GM23248 (cell line): Measurements from ENCODE around the gene RDM1. TPM values are rescaled to one million over a fixed set of nuclear protein-coding genes. Genes with fewer than 3 reads are reported as not detected.
A peak's percentile ranks its signal among the peaks of the same experiment; 100 is the strongest.

Experiments
- DNase-seq: peaks from one replicate; pipeline ENCODE4 v3.0.0-alpha.2; 2015
- H2AFZ ChIP-seq: fragments of 200-600 bp; sonication (generic); 2 replicates; pipeline ENCODE4 v1.6.1; 2016; ENCODE audit warnings: antibody characterized with exemption
- H3F3A ChIP-seq: fragments of 200-600 bp; sonication (generic); 2 replicates; pipeline ENCODE4 v1.6.1; 2016; ENCODE audit warnings: mild to moderate bottlenecking, antibody characterized with exemption, mixed run types; ENCODE audit not compliant: insufficient read depth
- H3K27ac ChIP-seq: fragments of 200-600 bp; sonication (generic); 2 replicates; pipeline ENCODE4 v1.5.1; 2016; ENCODE audit warnings: mild to moderate bottlenecking
- H3K27me3 ChIP-seq: fragments of 200-600 bp; sonication (generic); replicated peaks from 2 replicates; pipeline ENCODE4 v1.6.1; 2016; ENCODE audit warnings: mild to moderate bottlenecking; ENCODE audit not compliant: insufficient read depth
- H3K36me3 ChIP-seq: fragments of 200-600 bp; sonication (generic); 2 replicates; pipeline ENCODE4 v1.6.1; 2016; ENCODE audit warnings: low read depth, mild to moderate bottlenecking
- H3K4me1 ChIP-seq: fragments of 200-600 bp; sonication (generic); 2 replicates; pipeline ENCODE4 v1.6.1; 2016; ENCODE audit warnings: mild to moderate bottlenecking; ENCODE audit not compliant: insufficient read depth
- H3K4me2 ChIP-seq: fragments of 200-600 bp; sonication (generic); one replicate; pipeline ENCODE4 v1.6.1; 2016; ENCODE audit warnings: mild to moderate bottlenecking; ENCODE audit not compliant: unreplicated experiment
- H3K4me3 ChIP-seq: fragments of 200-600 bp; sonication (generic); 2 replicates; pipeline ENCODE4 v1.5.1; 2016; ENCODE audit warnings: mild to moderate bottlenecking
- H3K79me2 ChIP-seq: fragments of 200-600 bp; sonication (generic); 2 replicates; pipeline ENCODE4 v1.6.1; 2016; ENCODE audit warnings: mild to moderate bottlenecking; ENCODE audit not compliant: insufficient read depth
- H3K9ac ChIP-seq: fragments of 200-600 bp; sonication (generic); 2 replicates; pipeline ENCODE4 v1.6.1; 2016; ENCODE audit warnings: mild to moderate bottlenecking
- H3K9me2 ChIP-seq: fragments of 200-600 bp; sonication (generic); 2 replicates; pipeline ENCODE4 v1.6.1; 2016; ENCODE audit warnings: mixed run types, mild to moderate bottlenecking, moderate library complexity; ENCODE audit not compliant: insufficient read depth
- H3K9me3 ChIP-seq: fragments of 200-600 bp; sonication (generic); one replicate; pipeline ENCODE4 v1.6.1; 2017; ENCODE audit warnings: low read depth
- H4K20me1 ChIP-seq: fragments of 200-600 bp; sonication (generic); 2 replicates; pipeline ENCODE4 v1.6.0; 2016; ENCODE audit not compliant: insufficient read depth
- EZH2 ChIP-seq: fragments of 200-600 bp; sonication (generic); IDR thresholded peaks from 2 replicates; pipeline ENCODE4 v1.6.1; 2018; ENCODE audit warnings: antibody characterized with exemption, mild to moderate bottlenecking; ENCODE audit not compliant: insufficient read depth, poor library complexity, severe bottlenecking
- EZH2phosphoT487 ChIP-seq: fragments of 200-600 bp; sonication (generic); IDR thresholded peaks from 2 replicates; pipeline ENCODE4 v1.6.1; 2018; ENCODE audit warnings: antibody characterized with exemption, moderate library complexity, mild to moderate bottlenecking, low read depth; ENCODE audit not compliant: insufficient read depth
- WGBS, 2 experiments: methylation state at CpG; one replicate each; pipeline ENCODE4 v1.1.6; 2015 to 2017; ENCODE audit warnings: low lambda C conversion rate in 2 of 2, low coverage in 1 of 2; ENCODE audit errors: missing lambda C conversion rate in 2 of 2; 5-methylcytosine and 5-hydroxymethylcytosine counted together
- in situ Hi-C: fragments of 300-500 bp; cut with MboI; formaldehyde crosslinking; loops from 2 replicates; pipeline ENCODE4 v1.15.0; 2020
- polyA plus RNA-seq: library from polyadenylated mRNA; unstranded; fragments of >200 nt; fragmentation: Nextera tagmentation; extraction: Ambion mirVana; gene quantifications from 2 replicates; pipeline ENCODE4 v1.2.1, GENCODE V29; 2016
- small RNA-seq: library from RNA; depleted of rRNA; stranded (forward); fragments of <200 nt; gene quantifications from one replicate; pipeline ENCODE3, GENCODE V24; 2014; ENCODE audit warnings: low read depth, low replicate concordance
- total RNA-seq: library from RNA; depleted of rRNA; stranded (reverse); fragments of >200 nt; shearing (Covaris generic); gene quantifications from 2 replicates; pipeline ENCODE4 v1.2.3, GENCODE V29; 2014; rRNA removed

Gene RDM1
- total and polyA plus RNA-seq, 2 experiments from 2014 or later = not detected

DNA sequence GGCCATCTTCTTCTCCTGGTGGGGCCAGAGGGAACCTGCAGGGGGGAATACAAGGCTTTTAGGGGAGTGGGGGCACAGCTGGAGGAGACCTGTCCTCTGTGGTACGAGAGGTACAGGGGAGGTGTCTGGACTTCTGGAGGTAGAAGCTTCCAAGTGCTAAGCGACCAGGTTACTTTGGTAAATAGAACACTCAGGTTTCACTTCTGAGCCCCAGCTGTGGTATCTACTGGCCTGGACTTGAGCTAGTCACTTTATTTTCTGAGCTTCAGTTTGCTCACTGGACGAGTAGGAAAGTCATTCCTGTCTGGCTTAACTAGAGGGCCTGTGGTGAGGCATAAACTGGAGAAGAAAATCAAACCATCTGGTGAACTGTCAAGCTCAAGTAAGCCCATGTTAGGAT lies 61.8 kb downstream of the RDM1 start, which contains the start of gene HEATR9:
Gene HEATR9, minus strand, starts transcription at position 155 of the 400 bp plus-strand sequence. Its CDS starts 149 bp downstream, at position 6.
- H3K4me2 ChIP-seq = no peak within 1 kb of the TSS
- H3K9ac ChIP-seq = no peak within 1 kb of the TSS
- no peaks in the 10 kb centered on the region for H3K9me3 ChIP-seq
- H3K27me3 ChIP-seq = no peaks in the 10 kb centered on the region
- no peaks in the 10 kb centered on the region for H4K20me1 ChIP-seq
- in situ Hi-C loops = no loop called here
- no peaks in the 10 kb centered on the region for H3K79me2 ChIP-seq
- DNase-seq = no peak
- no peaks in the 10 kb centered on the region for H3K36me3 ChIP-seq
- TF ChIP-seq EZH2 (no peak), EZH2phosphoT487 (no peak)
- no peaks in the 10 kb centered on the region for H3K9me2 ChIP-seq
- H2AFZ ChIP-seq = no peak within 1 kb of the TSS
- 58 to 62% methylated on average over 3 of the region's 3 CpGs for WGBS, 2 experiments
- no peak within 1 kb of the TSS for H3K4me3 ChIP-seq
- H3K27ac ChIP-seq = no peak within 1 kb of the TSS
- peaks cover 5% of the 10 kb centered on the region; the same call in 1 of the 2 replicates for H3K4me1 ChIP-seq
- H3F3A ChIP-seq = no peaks in the 10 kb centered on the region

Small RNA genes within 50 kb of the gene (small RNA-seq; reads per million reads assigned to genes)
- gene RF00100 = 253 reads per million, percentile 97 among the genes with 10 or more reads in this experiment

Other genes starting within 250 kb of the RDM1 start
- gene RASL10B, start 199.1 kb downstream of the RDM1 start, total RNA-seq = 0.54 and 0.76 TPM in 2 replicates
- gene RASL10B, start 199.1 kb downstream of the RDM1 start, polyA plus RNA-seq = 0.08 and 0.11 TPM in 2 replicates
- not detected in 2 replicates for gene GAS2L2, start 177.5 kb downstream of the RDM1 start, total RNA-seq
- gene GAS2L2, start 177.5 kb downstream of the RDM1 start, polyA plus RNA-seq = 0.06 TPM in 1 of 2 replicates, not detected in the other
- not detected in 2 replicates for gene C17orf50, start 169.9 kb downstream of the RDM1 start, total RNA-seq
- not detected in 2 replicates for gene C17orf50, start 169.9 kb downstream of the RDM1 start, polyA plus RNA-seq
- not detected in 2 replicates for gene MMP28, start 135.1 kb downstream of the RDM1 start, total RNA-seq
- 0.25 TPM in 1 of 2 replicates, not detected in the other for gene MMP28, start 135.1 kb downstream of the RDM1 start, polyA plus RNA-seq
- gene TAF15, start 121.3 kb downstream of the RDM1 start, total RNA-seq = 27.5 and 39.3 TPM in 2 replicates
- gene TAF15, start 121.3 kb downstream of the RDM1 start, polyA plus RNA-seq = 7.0 and 9.2 TPM in 2 replicates
- not detected in 2 replicates for gene HEATR9, start 61.9 kb downstream of the RDM1 start, total RNA-seq
- not detected in 2 replicates for gene HEATR9, start 61.9 kb downstream of the RDM1 start, polyA plus RNA-seq
- gene CCL5, start 50.4 kb downstream of the RDM1 start, total RNA-seq = not detected in 2 replicates
- gene CCL5, start 50.4 kb downstream of the RDM1 start, polyA plus RNA-seq = not detected in 2 replicates
- not detected in 2 replicates for gene LYZL6, start 12.9 kb upstream of the RDM1 start, total RNA-seq
- not detected in 2 replicates for gene LYZL6, start 12.9 kb upstream of the RDM1 start, polyA plus RNA-seq
- gene CCL16, start 50.7 kb upstream of the RDM1 start, total RNA-seq = not detected in 2 replicates
- not detected in 2 replicates for gene CCL16, start 50.7 kb upstream of the RDM1 start, polyA plus RNA-seq
- gene CCL14, start 56.0 kb upstream of the RDM1 start, total RNA-seq = not detected in 2 replicates
- gene CCL14, start 56.0 kb upstream of the RDM1 start, polyA plus RNA-seq = not detected in 2 replicates
- not detected in 2 replicates for gene CCL15, start 70.8 kb upstream of the RDM1 start, total RNA-seq
- gene CCL15, start 70.8 kb upstream of the RDM1 start, polyA plus RNA-seq = not detected in 2 replicates
- gene CCL23, start 87.2 kb upstream of the RDM1 start, total RNA-seq = not detected in 2 replicates
- not detected in 2 replicates for gene CCL23, start 87.2 kb upstream of the RDM1 start, polyA plus RNA-seq
- gene CCL18, start 133.5 kb upstream of the RDM1 start, total RNA-seq = not detected in 2 replicates
- not detected in 2 replicates for gene CCL18, start 133.5 kb upstream of the RDM1 start, polyA plus RNA-seq
- not detected in 2 replicates for gene CCL3, start 159.4 kb upstream of the RDM1 start, total RNA-seq
- not detected in 2 replicates for gene CCL3, start 159.4 kb upstream of the RDM1 start, polyA plus RNA-seq
- gene CCL4, start 173.1 kb upstream of the RDM1 start, total RNA-seq = not detected in 2 replicates
- gene CCL4, start 173.1 kb upstream of the RDM1 start, polyA plus RNA-seq = not detected in 2 replicates
- gene TBC1D3B, start 245.9 kb upstream of the RDM1 start, total RNA-seq = not detected in 2 replicates
- gene TBC1D3B, start 245.9 kb upstream of the RDM1 start, polyA plus RNA-seq = 0.64 and 1.0 TPM in 2 replicates